Adrenal gland (tissue), 12 donors: ENCODE measurements around the gene PRR16. TPM values are rescaled to one million over a fixed set of nuclear protein-coding genes. Genes with fewer than 3 reads are reported as not detected.

Source experiments
- DNase-seq, 7 donors: peaks; one replicate each; pipeline ENCODE4 v3.0.0-alpha.2; 2019 to 2020
- H3K27ac ChIP-seq, 5 donors: fragments of 200-600 bp; sonication (generic) in 4 of 5; 1 replicate in 3 of 5; 2 replicates in 2 of 5; pipeline versions ENCODE4 v1.5.1 to v1.8.0; 2016 to 2020; ENCODE audit warnings: mild to moderate bottlenecking in 1 of 5
- H3K27me3 ChIP-seq: fragments of 200-600 bp; 2 replicates; pipeline ENCODE4 v1.8.0; 2021
- H3K36me3 ChIP-seq, 2 donors: fragments of 200-600 bp; replicated peaks in 1 of 2; 1 replicate in 1 of 2; 2 replicates in 1 of 2; pipeline versions ENCODE4 v1.5.1 to v1.8.0; 2018 to 2022
- H3K4me1 ChIP-seq, 2 donors: fragments of 200-600 bp; replicated peaks in 1 of 2; 1 replicate in 1 of 2; 2 replicates in 1 of 2; pipeline versions ENCODE4 v1.5.1 to v1.8.0; 2018 to 2021
- H3K4me3 ChIP-seq, 4 donors: fragments of 200-600 bp; sonication (generic) in 3 of 4; one replicate each; pipeline ENCODE4 v1.5.1; 2016 to 2018
- H3K9me3 ChIP-seq, 3 donors: fragments of 200-600 bp; sonication (generic) in 1 of 3; replicated peaks in 1 of 3; 1 replicate in 2 of 3; 2 replicates in 1 of 3; pipeline versions ENCODE4 v1.5.1 to v1.8.0; 2016 to 2021
- POLR2A ChIP-seq, 2 donors: fragments of 450-650 bp; IDR thresholded peaks; one replicate each; pipeline ENCODE4 v1.6.1; 2017; ENCODE audit warnings: antibody characterized with exemption in 2 of 2, mild to moderate bottlenecking in 2 of 2, moderate library complexity in 1 of 2
- WGBS, 4 donors: extraction: QIAGEN DNeasy Blood & Tissue Kit in 2 of 4; methylation state at CpG; one replicate each; pipeline versions ENCODE4 v1.1.5 to v1.1.7; 2013 to 2017; 5-methylcytosine and 5-hydroxymethylcytosine counted together
- intact Hi-C, 2 donors: fragments of 100-400 bp; cut with DNase I; formaldehyde crosslinking; loops; one replicate each; pipeline versions ENCODE4 v1.14.1 to v1.15.0; 2022 to 2023
- polyA plus RNA-seq, 3 donors: library from polyadenylated mRNA; stranded (reverse); fragments of 200-250 nt in 2 of 3; fragments of 350-450 nt in 1 of 3; fragmentation: Illumina TruSeq in 1 of 3; extraction: RNeasy Lipid Tissue Mini Kit (QIAGEN cat#74804) in 1 of 3; gene quantifications; one replicate each; pipeline ENCODE4 v1.2.3, GENCODE V29; 2013 to 2014
- total RNA-seq, 9 donors: library from RNA; depleted of rRNA in 4 of 9; stranded (reverse); fragments of >200 nt in 4 of 9; fragments of 120-200 nt in 1 of 9; fragmentation: NEBNext Ultra II Directional in 1 of 9; extraction: Animal tissue kit (Norgen Biotek cat#: 25700) in 1 of 9; gene quantifications; one replicate each; pipeline versions ENCODE4 v1.1.0 to v1.2.4, GENCODE V29; 2013 to 2023
- TF ChIP-seq, protein P1 (sequence below), 6 experiments: fragments of 450-650 bp in 4 of 6; fragments of 200-600 bp in 2 of 6; sonication (generic) in 1 of 6; IDR thresholded peaks; 1 replicate in 5 of 6; 2 replicates in 1 of 6; pipeline versions ENCODE4 v1.5.1 to v1.8.0; 2016 to 2021; ENCODE audit warnings: antibody characterized with exemption in 6 of 6, mild to moderate bottlenecking in 2 of 6, moderate library complexity in 1 of 6
- donor health status: healthy with polysubstance abuse.
- donor health status: Bipolar disorder and iron deficiency.
- donor health status: DM: yes; HTN: yes; CAD: no.
- donor health status: DM: no; HTN: no; CAD: no.
- donor health status: DM: no; HTN: no; CAD: no.
- donor health status: DM: yes; HTN: yes; CAD: no.

PRR16 gene
- total and polyA plus RNA-seq, 12 donors, result 0.17 to 22.6 (median 3.0) TPM

DNA sequence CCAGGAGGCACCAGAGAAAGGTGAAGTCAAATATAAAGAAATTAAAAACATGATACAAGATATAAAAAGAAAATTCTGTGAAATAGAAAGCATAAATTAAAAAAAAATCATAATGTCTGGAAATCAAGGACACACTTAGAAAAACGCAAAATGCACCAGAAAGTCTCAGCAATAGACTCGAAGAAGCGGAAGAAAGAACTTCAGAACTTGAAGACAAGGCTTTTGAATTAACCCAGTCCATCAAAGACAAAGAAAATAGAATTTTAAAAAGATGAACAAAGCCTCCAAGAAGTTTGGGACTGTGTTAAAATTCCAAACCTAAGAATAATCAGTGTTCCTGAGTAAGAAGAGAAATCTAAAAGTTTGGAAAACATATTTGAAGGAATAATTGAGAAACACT lies 168.3 kb downstream of the PRR16 start:
- no peak for DNase-seq
- no peaks in the 10 kb centered on the region for H3K36me3 ChIP-seq
- no peaks in the 10 kb centered on the region for H3K9me3 ChIP-seq
- no peak overlapping the region for H3K4me3 ChIP-seq
- H3K27me3 ChIP-seq, result no peaks in the 10 kb centered on the region
- H3K4me1 ChIP-seq, result no peaks in the 10 kb centered on the region
- 87 to 90% (median 89%) methylated on average over 3 of the region's 3 CpGs for WGBS, 4 donors
- intact Hi-C loops, result no loop called here
- no peak overlapping the region for H3K27ac ChIP-seq
- TF ChIP-seq, protein P1, sequence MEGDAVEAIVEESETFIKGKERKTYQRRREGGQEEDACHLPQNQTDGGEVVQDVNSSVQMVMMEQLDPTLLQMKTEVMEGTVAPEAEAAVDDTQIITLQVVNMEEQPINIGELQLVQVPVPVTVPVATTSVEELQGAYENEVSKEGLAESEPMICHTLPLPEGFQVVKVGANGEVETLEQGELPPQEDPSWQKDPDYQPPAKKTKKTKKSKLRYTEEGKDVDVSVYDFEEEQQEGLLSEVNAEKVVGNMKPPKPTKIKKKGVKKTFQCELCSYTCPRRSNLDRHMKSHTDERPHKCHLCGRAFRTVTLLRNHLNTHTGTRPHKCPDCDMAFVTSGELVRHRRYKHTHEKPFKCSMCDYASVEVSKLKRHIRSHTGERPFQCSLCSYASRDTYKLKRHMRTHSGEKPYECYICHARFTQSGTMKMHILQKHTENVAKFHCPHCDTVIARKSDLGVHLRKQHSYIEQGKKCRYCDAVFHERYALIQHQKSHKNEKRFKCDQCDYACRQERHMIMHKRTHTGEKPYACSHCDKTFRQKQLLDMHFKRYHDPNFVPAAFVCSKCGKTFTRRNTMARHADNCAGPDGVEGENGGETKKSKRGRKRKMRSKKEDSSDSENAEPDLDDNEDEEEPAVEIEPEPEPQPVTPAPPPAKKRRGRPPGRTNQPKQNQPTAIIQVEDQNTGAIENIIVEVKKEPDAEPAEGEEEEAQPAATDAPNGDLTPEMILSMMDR (IDR thresholded peaks at IDR 0.05), result no peak
- no peak for TF ChIP-seq POLR2A (IDR thresholded peaks at IDR 0.05)

DNA sequence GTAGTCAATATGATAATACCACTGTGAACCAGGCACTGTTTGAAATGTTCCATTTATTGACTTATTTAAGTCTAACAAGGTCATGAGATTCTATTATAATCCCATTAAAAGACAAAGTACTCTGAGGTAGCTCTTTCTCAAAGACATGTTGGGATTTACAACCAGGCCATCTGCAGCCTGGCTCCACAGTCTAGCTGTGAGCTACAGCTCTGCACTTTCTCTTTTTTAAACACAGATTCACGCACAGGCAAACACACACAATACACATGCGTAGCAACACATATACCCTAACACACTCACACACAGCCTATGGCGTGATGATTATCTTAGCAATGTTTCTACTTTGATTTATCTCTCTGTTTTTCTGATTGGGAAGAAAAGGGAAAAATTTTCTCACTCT lies 174.3 kb downstream of the PRR16 start:
- no peak for DNase-seq
- intact Hi-C loops, result no loop called here
- Histone ChIP-seq H3K36me3 (no peaks in the 10 kb centered on the region), H3K27me3 (no peaks in the 10 kb centered on the region), H3K4me3 (no peak overlapping the region), H3K27ac (no peak overlapping the region), H3K4me1 (no peaks in the 10 kb centered on the region), H3K9me3 (no peaks in the 10 kb centered on the region)
- no peak for TF ChIP-seq POLR2A (IDR thresholded peaks at IDR 0.05)
- TF ChIP-seq, protein P1 (IDR thresholded peaks at IDR 0.05), result no peak
- WGBS, 4 donors, result 48 to 52% (median 51%) methylated on average over 3 of the region's 3 CpGs

DNA sequence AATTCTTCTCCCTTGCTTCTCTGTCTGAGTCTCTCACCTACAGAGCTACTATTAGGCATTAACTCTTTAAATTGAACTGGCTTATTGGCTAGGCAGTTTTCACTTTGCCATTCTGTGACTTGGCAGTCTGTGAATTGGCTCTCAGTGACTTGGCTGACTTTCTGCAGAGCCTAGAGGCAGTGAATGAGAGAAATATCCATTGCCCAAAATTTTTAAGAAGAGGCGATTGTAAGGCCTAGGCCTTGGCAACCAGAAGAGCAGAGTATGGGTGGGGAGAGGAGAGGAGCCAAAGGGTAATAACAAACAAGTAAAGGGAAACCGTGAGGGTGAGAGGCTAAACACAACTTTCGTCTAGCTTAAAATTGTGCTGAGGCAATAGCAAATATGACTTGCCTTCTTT lies 176.7 kb downstream of the PRR16 start:
- 67 to 83% (median 75%) methylated on average over 3 of the region's 3 CpGs for WGBS, 4 donors
- DNase-seq, result no peak

DNA sequence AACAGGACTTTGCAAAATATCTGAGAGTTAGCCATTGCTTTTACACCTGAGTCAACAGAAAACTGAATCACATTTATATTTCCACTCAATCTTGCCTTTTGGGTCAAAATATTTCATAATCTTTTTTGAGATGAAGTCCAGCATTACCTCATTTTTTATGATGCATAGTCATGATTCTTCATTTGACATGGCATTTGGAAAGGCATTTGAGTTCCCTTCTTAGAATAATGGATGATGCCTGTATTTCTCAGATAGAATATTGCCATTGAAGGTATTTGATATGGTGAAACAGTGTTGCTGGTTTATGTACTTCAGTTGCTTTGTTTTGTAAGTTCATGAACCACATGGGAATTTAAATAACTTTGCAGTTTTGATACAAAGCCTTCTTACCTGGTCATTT lies 180.4 kb downstream of the PRR16 start:
- TF ChIP-seq, protein P1 (IDR thresholded peaks at IDR 0.05), result no peak
- TF ChIP-seq POLR2A (IDR thresholded peaks at IDR 0.05), result no peak
- no peaks in the 10 kb centered on the region for H3K36me3 ChIP-seq
- no peak overlapping the region for H3K27ac ChIP-seq
- intact Hi-C loops, result no loop called here
- no peaks in the 10 kb centered on the region for H3K27me3 ChIP-seq
- no peaks in the 10 kb centered on the region for H3K4me1 ChIP-seq
- no peak for DNase-seq
- H3K9me3 ChIP-seq, result no peaks in the 10 kb centered on the region
- H3K4me3 ChIP-seq, result no peak overlapping the region

More for the DNA sequence above, 176.7 kb downstream of the PRR16 start:
- no peaks in the 10 kb centered on the region for H3K9me3 ChIP-seq
- no peak overlapping the region for H3K27ac ChIP-seq
- no peaks in the 10 kb centered on the region for H3K27me3 ChIP-seq
- TF ChIP-seq, protein P1 (IDR thresholded peaks at IDR 0.05), result no peak
- no peak for TF ChIP-seq POLR2A (IDR thresholded peaks at IDR 0.05)
- H3K4me1 ChIP-seq, result no peaks in the 10 kb centered on the region
- intact Hi-C loops, result no loop called here
- no peak overlapping the region for H3K4me3 ChIP-seq
- H3K36me3 ChIP-seq, result no peaks in the 10 kb centered on the region
